Muscle layer of colon (tissue), 2 donors: Measurements from ENCODE around the gene SYNE1.
"Not testable (repeated sequence)": the region's sequence is repeated elsewhere in the genome, so short reads cannot be mapped to it uniquely, and the experiment has no call there.

Source experiments
- H3K27ac ChIP-seq: one replicate; pipeline ENCODE4 v1.7.0; 2013; ENCODE audit warnings: low read depth, mild to moderate bottlenecking, low read length, moderate library complexity
- H3K27me3 ChIP-seq, 2 donors: one replicate each; pipeline ENCODE4 v1.7.0; 2013; ENCODE audit warnings: low read length in 2 of 2, mild to moderate bottlenecking in 2 of 2; ENCODE audit not compliant: insufficient read depth in 2 of 2, control insufficient read depth in 1 of 2
- H3K36me3 ChIP-seq: one replicate; pipeline ENCODE4 v1.7.0; 2013; ENCODE audit warnings: mild to moderate bottlenecking, low read length; ENCODE audit not compliant: insufficient read depth
- H3K4me1 ChIP-seq: one replicate; pipeline ENCODE4 v1.7.0; 2013; ENCODE audit warnings: mild to moderate bottlenecking, low read length; ENCODE audit not compliant: insufficient read depth
- H3K4me3 ChIP-seq, 2 donors: one replicate each; pipeline ENCODE4 v1.7.0; 2013; ENCODE audit warnings: low read length in 2 of 2, low read depth in 1 of 2, mild to moderate bottlenecking in 1 of 2, moderate library complexity in 1 of 2
- H3K9ac ChIP-seq: one replicate; pipeline ENCODE4 v1.7.0; 2013; ENCODE audit warnings: low read length
- H3K9me3 ChIP-seq: one replicate; pipeline ENCODE4 v1.7.0; 2013; ENCODE audit warnings: mild to moderate bottlenecking, low read length
- donor health status: abdominal sarcoma.
- donor health status: Adenocarcinoma of cecum.

Gene SYNE1

DNA sequence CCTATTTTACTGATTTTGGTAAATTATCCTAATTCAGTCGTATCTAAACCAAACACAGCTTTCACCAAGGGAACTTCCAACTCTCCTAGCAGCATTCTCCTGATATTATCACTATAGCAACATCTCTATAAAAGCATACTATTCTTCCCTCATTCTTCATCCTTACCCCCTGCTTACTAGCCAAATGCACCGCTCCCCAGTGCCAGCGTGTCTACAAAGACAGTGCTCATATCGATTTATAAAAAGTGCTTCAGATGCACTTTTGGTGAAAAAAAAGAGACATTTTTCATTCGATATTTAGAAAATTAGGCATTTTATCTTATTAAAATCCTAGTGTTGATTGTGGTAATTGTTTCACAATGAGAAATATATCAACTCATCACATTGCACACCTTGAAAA lies 74.0 kb downstream of the SYNE1 start:
- no peak overlapping the region for H3K27ac ChIP-seq
- no peaks in the 10 kb centered on the region for H3K9me3 ChIP-seq
- no peak overlapping the region for H3K4me3 ChIP-seq
- no peaks in the 10 kb centered on the region for H3K4me1 ChIP-seq
- no peaks in the 10 kb centered on the region for H3K27me3 ChIP-seq
- H3K9ac ChIP-seq: no peak overlapping the region
- H3K36me3 ChIP-seq: no peaks in the 10 kb centered on the region

DNA sequence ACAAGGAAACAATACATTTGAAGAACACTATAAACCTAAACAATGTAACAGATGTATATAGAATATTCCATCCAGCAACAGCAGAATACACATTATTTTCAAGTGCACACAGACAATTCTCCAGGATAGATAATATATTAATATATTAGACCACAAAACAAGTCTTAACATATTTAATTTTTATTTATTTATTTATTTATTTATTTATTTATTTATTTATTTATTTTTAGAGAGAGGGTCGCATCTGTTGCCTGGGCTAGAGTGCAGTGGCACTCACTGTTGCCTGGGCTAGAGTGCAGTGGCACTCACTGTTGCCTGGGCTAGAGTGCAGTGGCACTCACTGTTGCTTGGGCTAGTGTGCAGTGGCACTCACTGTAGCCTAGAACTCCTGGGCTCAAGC lies 78.4 kb downstream of the SYNE1 start:
- not testable (repeated sequence) for H3K9ac ChIP-seq, H3K9me3 ChIP-seq, H3K4me3 ChIP-seq, H3K27ac ChIP-seq, H3K27me3 ChIP-seq, H3K36me3 ChIP-seq, H3K4me1 ChIP-seq

GRCh38 chr6:152557502-152557901 lies 79.7 kb downstream of the SYNE1 start:
- Histone ChIP-seq H3K27ac (no peak overlapping the region), H3K27me3 (no peaks in the 10 kb centered on the region), H3K9me3 (no peaks in the 10 kb centered on the region), H3K4me3 (no peak overlapping the region), H3K36me3 (no peaks in the 10 kb centered on the region), H3K4me1 (no peaks in the 10 kb centered on the region), H3K9ac (no peak overlapping the region)

GRCh38 chr6:152554851-152555250 lies 82.3 kb downstream of the SYNE1 start:
- Histone ChIP-seq H3K4me1 (no peaks in the 10 kb centered on the region), H3K9ac (no peak overlapping the region), H3K4me3 (no peak overlapping the region), H3K27me3 (no peaks in the 10 kb centered on the region), H3K9me3 (no peaks in the 10 kb centered on the region), H3K36me3 (no peaks in the 10 kb centered on the region), H3K27ac (no peak overlapping the region)

DNA sequence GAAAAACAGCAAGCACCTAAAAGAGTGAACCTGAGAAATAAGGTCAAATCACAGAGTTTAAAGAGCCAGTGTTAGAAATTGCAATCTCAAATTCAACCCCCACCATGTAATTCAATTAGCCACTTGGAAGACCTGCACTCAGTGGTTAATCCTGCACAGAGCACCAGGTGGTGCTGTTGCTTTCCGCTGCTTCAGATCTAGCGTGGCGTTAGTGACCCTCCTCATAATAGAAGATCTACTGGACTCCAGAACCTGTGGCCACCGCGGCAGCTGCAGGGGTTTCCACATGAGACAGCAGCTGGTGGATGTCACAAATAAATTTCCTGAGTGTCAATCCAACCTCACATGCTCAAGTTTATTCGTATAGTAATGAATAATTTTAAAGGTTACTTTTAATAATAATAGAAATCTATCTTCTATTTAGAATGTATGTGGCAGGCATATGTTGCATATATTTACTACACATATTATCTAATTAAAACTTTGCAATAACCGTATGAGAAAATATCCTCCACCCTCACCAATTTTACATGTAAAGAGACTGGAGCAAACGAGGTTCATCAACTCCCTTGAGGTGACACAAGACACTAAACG lies 84.4 kb downstream of the SYNE1 start:
- Histone ChIP-seq H3K9me3 (no peaks in the 10 kb centered on the region), H3K27ac (no peak overlapping the region), H3K27me3 (no peaks in the 10 kb centered on the region), H3K36me3 (no peaks in the 10 kb centered on the region), H3K4me1 (no peaks in the 10 kb centered on the region), H3K4me3 (no peak overlapping the region), H3K9ac (no peak overlapping the region)

GRCh38 chr6:152543519-152543918 lies 93.6 kb downstream of the SYNE1 start:
- Histone ChIP-seq H3K4me3 (no peak overlapping the region), H3K9ac (no peak overlapping the region), H3K27me3 (no peaks in the 10 kb centered on the region), H3K36me3 (no peaks in the 10 kb centered on the region), H3K4me1 (no peaks in the 10 kb centered on the region), H3K9me3 (no peaks in the 10 kb centered on the region), H3K27ac (no peak overlapping the region)

DNA sequence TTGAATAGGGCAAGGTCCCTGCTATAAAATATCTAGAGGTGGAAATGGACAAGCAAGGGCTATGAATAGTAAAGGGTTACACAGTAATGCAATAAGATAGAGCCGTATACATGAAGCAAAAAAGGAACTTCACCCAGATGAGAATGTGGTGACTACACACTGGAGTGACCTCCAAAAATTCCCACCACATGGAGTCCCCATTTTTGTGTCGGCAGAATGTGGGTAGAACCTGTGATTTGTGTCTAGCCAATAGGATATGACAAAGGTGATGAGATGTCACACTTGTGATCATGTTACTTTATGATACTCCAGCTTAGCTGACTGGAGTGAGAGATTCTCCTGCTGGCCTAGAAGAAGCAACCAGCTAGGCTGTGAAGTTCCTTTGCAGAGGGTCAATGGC lies 96.8 kb downstream of the SYNE1 start:
- H3K27me3 ChIP-seq: no peaks in the 10 kb centered on the region
- no peak overlapping the region for H3K9ac ChIP-seq
- no peaks in the 10 kb centered on the region for H3K9me3 ChIP-seq
- H3K4me3 ChIP-seq: no peak overlapping the region
- H3K36me3 ChIP-seq: no peaks in the 10 kb centered on the region
- H3K4me1 ChIP-seq: no peaks in the 10 kb centered on the region
- no peak overlapping the region for H3K27ac ChIP-seq

DNA sequence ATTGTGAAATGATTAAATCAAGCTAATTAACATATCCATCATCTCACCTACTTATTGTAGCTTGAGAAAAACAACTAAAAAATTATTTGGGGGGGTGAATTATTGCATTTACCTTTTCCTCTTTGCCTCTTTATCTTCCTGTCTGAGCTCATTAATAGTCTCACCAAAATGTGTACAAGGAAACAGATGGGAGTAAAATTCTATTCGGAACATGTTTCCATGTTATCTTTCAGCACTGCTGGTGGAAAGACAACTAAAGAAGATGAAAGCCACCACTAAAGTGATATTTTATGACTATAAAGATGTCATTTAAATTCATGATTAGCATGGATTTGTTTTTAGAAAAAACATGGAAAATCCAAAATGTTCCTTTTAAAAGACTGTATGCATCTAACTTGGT lies 102.6 kb downstream of the SYNE1 start:
- Histone ChIP-seq H3K9ac (no peak overlapping the region), H3K27me3 (no peaks in the 10 kb centered on the region), H3K27ac (no peak overlapping the region), H3K4me3 (no peak overlapping the region), H3K9me3 (no peaks in the 10 kb centered on the region), H3K36me3 (no peaks in the 10 kb centered on the region), H3K4me1 (no peaks in the 10 kb centered on the region)

DNA sequence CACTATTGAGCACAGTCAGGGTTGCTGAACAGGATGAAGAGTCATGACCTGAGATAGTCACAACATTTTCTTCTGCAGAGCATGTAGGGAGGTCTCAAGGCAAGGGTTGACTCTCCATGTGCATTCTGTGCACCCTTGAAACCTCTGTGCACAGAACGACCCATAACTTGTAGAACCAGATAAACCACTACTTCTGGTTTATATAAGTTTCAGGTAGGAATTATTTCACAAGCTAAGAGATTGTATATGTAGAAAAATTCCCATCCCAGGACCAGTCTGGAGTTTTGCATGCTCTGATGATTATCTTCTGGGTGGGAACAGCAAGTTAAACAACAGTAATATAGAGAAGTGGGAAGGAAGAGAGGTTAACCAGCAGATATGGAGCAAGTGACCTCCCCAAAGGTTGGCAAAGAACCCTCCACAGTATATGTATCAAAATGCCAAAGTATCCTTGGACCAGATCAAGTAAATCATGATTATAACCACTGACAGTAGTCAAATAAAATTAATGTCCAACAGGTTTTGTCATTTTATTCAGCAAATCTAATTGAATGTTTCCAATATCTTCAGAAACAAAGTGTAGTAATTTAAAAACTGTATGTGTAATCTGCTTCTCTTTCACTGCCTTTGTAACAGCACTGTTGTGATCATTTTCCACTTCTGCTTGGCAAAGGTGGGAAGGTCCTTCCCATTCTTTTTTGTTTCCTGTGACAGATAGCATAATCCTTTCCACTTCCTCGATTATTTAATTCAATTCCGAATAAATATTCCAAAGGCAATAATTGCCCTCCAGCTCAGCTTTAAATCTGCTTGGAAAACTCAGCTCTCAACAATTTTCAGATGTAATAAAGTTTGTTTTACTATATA lies 104.4 kb downstream of the SYNE1 start:
- no peak overlapping the region for H3K27ac ChIP-seq
- H3K4me1 ChIP-seq: no peaks in the 10 kb centered on the region
- no peaks in the 10 kb centered on the region for H3K27me3 ChIP-seq
- no peaks in the 10 kb centered on the region for H3K36me3 ChIP-seq
- H3K4me3 ChIP-seq: no peak overlapping the region
- no peak overlapping the region for H3K9ac ChIP-seq
- H3K9me3 ChIP-seq: no peaks in the 10 kb centered on the region

DNA sequence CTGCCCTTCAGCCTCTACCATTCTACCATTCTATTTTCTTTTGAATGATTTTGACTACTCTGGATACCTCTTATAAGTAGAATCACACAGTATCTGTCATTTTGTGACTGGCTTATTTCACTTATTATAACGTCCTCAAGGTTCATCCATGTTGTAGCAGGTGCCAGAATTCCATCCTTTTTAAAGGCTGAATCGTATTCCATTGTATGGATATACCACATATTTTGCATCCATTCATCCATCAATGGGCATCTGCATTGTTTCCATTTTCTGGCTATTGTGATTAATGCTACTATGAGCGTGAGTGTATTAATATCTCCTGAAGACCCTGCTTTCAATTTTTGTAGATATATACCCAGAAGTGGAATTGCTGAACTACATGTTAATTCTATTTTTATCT lies 105.5 kb downstream of the SYNE1 start:
- no peaks in the 10 kb centered on the region for H3K4me1 ChIP-seq
- H3K27me3 ChIP-seq: no peaks in the 10 kb centered on the region
- H3K27ac ChIP-seq: no peak overlapping the region
- no peak overlapping the region for H3K4me3 ChIP-seq
- H3K36me3 ChIP-seq: no peaks in the 10 kb centered on the region
- H3K9me3 ChIP-seq: no peaks in the 10 kb centered on the region
- no peak overlapping the region for H3K9ac ChIP-seq

DNA sequence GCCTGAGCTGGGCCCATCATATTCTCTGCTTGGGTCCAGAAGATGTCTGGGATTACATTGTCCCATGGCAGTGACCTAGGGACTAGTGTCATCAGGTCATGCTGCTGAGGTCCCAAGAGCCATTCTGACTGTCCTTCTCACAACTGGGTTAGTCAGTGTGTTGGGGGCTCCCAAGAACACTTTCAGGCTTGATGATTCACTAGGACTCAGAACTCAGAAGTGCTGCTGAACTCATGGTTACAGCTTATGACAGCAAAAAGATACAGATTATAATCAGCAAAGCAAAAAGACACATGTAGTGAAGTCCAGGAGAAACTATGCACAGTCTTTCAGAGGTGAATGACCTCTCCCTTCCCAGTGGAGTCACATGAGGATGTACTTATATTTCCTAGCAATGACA lies 107.8 kb downstream of the SYNE1 start:
- no peak overlapping the region for H3K9ac ChIP-seq
- no peaks in the 10 kb centered on the region for H3K27me3 ChIP-seq
- no peak overlapping the region for H3K27ac ChIP-seq
- no peaks in the 10 kb centered on the region for H3K4me1 ChIP-seq
- no peaks in the 10 kb centered on the region for H3K36me3 ChIP-seq
- no peaks in the 10 kb centered on the region for H3K9me3 ChIP-seq
- no peak overlapping the region for H3K4me3 ChIP-seq

- H3K27ac ChIP-seq, H3K9ac ChIP-seq, H3K36me3 ChIP-seq, H3K9me3 ChIP-seq, H3K4me3 ChIP-seq, H3K27me3 ChIP-seq, H3K4me1 ChIP-seq: not testable (repeated sequence)
Measured at GRCh38 chr6:152514120-152514519, 123.0 kb downstream of the SYNE1 start.
